ENCODE results near the gene RAD51B. TPM values are rescaled to one million over a fixed set of nuclear protein-coding genes. Genes with fewer than 3 reads are reported as not detected.

Gene RAD51B
- polyA plus RNA-seq, 1 donor: 7.3 TPM

DNA sequence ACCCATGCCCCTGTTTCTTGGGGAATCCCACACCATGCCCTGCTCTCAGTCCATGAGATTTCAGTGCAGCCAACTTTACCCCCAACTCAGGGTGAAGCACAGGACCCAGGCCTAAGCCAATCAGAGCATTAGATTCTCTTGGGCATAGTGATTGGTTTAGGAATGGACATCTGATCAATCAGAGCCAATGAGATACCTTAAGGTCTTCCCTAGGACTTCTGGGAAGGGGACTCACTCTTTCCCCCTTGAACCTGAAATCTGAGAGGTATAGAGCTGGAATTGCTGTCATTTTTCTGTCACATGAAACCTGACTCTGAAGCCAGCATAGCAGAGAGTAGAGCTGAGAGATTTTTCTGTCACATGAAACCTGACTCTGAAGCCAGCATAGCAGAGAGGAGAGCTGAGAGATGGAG, 846.2 kb downstream of the RAD51B start:
- DNase-seq (ENCODE audit: low read depth): no peak

- DNase-seq (ENCODE audit: low read depth): no peak
These were observed 846.7 kb downstream of the RAD51B start for GRCh38 chr14:68666236-68666635.

DNA sequence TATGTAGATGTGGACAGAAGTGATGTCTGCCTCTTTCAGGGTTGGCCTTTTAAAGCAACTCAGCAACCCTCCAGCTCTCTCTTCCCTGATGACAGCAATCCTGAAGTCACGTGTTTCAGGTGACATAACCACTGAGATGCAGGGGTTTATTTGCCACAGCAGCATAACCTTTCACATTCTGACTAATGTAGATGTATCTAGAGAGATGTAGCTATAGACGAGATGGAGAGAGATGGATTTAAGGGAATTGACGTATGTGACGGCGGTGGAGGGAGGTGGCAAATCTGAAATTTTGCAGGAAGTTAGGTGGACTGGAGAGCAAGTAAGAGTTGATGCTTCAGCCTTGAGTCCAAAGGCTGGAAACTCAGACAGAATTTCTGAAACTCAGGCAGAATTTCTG, 847.3 kb downstream of the RAD51B start:
- no peak for DNase-seq (ENCODE audit: low read depth)

DNA sequence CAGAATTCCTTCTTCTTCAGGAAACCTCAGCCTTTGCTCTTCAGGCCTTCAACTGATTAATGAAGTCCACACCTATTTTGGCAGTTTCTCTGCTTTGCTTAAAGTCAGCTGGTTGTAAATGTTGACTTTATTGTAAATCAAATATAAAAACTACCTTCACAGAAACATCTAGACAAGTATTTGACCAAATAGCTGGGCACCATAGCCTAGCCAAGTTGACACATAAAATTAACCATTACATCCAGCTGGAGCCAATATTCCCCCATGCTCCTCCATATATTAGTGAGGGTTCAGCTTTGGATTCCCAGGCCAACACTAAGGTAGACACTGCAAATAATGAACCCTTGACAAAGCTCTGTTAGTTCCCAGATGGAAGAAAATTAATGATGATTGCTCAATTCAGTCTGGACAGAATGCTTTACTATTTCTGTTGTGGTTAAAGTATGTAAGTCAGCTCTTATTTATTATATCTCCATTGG, 847.8 kb downstream of the RAD51B start:
- DNase-seq (ENCODE audit: low read depth): no peak

DNA sequence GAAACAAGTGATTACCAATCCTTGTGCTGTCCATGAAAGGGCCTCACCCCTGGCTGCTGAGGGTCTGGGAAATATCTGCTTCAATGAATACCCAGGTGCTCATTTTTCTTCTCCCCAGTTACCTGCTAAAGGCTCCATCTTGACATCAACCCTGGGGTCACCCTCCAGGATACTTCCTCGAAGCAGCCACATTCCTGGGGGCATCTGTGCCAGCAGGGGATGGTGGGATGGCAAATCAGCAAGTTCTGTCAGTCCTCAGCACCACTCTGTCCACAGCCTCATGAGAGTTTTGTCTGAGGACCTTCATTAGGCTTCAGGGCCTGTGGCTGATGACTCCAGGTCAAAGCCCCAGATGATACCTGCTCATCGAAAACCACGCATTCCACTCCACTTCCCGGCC, 848.4 kb downstream of the RAD51B start:
- DNase-seq (ENCODE audit: low read depth): no peak

DNA sequence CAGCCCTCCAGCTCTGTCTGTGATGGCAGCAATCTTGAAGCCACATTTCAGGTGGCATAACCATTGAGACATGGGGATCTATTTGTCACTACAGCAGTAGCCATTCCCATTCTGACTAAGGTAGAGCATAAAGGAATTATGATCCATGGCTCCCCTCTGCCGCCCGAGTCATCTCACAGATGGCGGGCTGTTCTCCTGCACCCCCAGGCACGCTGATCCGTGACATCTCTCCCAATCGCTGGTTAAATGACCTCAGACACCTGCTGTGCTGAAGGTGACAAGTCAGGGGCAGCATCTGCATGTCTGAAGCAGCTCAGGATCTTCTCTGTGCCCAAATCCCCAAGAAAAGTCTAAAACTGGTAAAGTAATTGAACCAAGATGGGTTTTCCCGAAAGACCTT, 849.0 kb downstream of the RAD51B start:
- no peak for DNase-seq (ENCODE audit: low read depth)

DNA sequence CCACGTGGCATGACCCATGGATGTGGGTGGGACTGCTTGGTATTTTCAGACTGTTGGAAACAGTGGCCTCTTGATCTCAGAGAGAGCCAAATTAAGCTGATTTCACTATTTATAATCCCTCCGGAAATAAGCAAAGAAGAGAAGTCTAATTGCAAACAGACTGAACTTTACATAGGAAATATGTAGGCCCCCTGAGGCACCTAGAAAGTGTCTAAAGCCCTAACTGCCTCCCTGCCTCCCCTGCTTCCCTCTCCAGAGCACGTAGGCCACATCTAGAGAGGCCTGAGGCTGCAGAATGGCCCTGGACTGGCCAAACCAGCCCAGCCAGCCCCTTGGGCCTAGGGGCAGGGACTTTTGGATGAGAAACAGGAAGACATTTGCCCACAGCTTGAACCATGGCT, 849.5 kb downstream of the RAD51B start:
- no peak for DNase-seq (ENCODE audit: low read depth)

DNA sequence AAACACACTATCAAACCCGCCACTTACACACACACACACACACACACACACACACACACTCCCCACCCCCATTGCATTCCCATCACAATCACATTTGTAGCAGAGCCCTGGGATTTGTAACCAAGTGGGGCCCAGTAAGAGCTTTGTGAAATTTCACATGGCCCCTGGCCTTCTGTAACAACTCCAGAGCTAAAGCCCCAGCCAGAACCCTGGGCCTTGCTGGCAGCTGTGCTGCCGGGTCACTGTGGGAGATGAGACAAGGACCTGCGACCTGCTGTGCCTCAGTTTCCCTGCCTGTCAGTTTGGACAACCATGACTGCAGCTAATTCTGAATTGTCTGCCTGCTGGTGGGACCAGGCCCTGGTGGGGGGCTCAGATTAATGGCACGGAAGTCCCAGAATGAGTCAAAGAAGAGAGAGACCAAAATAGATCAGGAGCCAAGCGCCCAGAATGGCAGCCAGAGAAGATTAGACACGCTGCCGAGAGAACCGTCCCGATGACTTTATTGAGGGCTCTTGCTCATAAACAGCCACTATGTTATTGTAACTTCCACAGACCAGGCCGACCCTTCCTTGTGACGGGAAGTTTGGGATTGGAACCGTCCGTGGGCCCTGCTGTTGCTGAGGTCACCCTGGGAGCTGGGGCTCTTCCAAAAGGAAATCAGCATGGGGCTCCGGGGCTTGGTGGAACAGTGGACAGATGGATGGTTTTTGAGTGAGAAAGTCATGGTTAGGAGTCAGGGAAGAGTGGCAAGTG, 850.2 kb downstream of the RAD51B start:
- no peak for DNase-seq (ENCODE audit: low read depth)

GRCh38 chr14:68670359-68670715, 850.8 kb downstream of the RAD51B start:
- DNase-seq (ENCODE audit: low read depth): no peak

GRCh38 chr14:68671909-68672308, 852.3 kb downstream of the RAD51B start:
- DNase-seq (ENCODE audit: low read depth): no peak

DNA sequence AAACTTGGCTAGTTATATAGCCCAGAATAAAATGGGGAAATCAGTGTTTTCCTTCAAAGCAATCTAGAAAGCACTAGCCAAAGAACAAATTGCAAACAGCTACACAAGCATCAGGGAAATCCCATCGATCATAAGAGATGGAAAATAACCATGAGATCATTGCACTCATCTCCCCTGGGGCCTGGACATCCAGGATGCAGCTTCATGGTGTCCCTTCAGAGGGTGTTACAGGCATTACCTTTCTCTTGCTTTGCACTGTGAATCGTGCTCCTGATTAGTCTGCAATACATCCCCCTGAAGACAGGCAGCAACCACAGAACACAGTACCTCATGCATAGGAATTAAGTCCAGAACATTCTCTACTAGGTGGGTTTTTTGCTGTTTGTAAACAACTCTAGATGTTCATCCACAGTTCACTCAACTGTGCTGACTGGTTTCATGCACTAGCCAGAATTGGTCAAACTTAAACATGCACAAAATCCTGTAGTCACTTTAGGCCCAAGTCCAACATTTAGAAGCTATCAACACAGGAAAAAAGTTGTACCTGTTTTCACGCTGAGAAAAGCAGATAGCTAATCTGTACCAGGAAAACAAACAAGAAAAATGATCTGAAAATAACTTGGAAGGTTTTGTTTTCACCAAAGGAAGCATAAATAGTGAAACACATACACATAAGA, 853.2 kb downstream of the RAD51B start:
- DNase-seq (ENCODE audit: low read depth): no peak

GRCh38 chr14:68673464-68673863, 853.9 kb downstream of the RAD51B start:
- DNase-seq (ENCODE audit: low read depth): no peak

DNA sequence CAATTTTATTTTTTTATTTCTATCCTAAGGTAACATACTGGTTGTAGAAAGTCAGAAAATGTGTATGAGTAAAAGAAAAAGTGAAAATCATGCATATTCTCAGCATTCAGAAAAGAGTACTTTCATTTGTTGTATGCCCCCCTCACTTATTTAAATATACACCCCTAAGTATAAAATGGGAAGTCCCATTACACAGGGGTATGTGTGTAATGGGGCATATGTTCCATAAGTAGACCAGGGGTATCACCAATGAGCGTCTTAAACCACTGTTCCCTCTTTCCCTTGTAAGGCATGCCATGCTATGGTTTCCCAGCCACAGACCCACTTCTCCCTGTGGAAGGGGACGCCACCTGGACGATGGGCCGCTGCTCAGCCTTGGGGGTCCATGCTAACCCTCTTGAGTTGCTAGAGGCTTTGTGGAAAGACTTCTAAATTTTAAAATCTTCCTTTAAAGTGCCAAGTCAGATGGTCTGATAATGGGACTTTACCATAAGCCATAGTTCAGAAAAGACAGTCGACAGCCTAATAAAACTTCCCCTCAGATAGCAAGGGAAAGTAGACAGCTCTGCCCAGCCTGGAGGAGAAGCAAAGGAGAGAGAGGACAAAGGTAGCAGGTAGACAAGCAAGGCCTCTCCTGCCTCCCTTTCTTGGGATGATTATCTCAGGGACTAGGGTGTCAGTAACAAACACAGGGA, 855.1 kb downstream of the RAD51B start:
- DNase-seq (ENCODE audit: low read depth): no peak

DNA sequence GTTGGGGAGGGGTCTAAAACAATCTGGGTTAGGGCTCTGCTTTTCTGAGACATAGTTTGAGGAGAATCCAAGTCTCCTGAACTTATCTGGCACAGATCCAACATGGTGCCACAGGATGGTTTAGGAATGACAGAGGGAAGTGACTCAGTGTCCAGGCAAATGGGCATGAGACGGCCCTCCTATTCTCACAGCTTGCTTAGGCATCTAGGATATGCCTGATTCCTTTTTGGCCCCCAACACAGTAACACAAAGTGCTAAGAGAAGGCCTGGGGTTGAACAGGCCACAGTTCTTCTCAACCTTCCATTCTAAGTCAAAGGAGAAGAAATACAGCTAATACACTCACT, 855.6 kb downstream of the RAD51B start:
- DNase-seq (ENCODE audit: low read depth): no peak

DNA sequence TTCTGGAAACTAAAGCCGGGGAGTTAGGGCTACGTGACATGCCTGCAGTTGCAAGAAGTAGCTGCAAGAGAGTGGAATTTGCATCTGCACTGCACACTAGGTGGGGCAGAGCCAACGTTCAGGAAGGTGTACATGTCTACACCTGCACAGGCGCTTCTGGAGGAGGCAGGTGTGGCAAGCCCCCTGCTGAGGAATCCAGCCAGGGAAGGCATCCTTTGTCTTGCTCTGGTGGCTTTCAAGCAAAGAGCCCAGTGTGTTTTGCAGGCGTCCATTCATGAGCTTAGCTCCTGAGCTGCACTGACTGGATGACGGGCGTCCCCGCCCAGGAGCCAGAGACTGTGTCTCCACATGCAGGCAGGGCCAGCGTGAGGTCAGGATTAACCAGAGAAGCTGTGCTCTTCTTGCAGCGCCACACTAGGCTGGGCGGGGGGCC, 856.9 kb downstream of the RAD51B start:
- DNase-seq (ENCODE audit: low read depth): no peak

DNA sequence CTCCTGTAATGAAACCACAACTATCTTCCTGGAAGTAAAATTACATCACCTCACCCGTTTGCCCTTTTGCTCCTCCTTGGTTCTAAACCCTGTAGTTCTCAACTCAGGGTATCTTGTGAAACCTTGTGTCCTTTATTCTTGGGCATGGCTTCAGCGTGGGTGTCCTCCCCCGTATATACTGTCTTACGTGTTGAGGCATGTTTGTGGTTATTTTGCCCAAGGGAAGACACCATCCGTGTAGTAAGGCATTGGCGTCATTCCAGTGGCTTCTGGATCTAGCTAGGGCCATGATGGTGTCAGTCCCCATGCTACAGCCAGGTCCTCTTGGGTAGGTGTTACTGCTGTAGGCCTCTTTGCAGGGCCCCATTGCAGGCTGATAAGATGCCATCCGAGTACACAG, 857.9 kb downstream of the RAD51B start:
- DNase-seq (ENCODE audit: low read depth): no peak

- no peak for DNase-seq (ENCODE audit: low read depth)
These were observed 858.3 kb downstream of the RAD51B start for GRCh38 chr14:68677901-68678300.

GRCh38 chr14:68678471-68678870, 858.9 kb downstream of the RAD51B start:
- no peak for DNase-seq (ENCODE audit: low read depth)

DNA sequence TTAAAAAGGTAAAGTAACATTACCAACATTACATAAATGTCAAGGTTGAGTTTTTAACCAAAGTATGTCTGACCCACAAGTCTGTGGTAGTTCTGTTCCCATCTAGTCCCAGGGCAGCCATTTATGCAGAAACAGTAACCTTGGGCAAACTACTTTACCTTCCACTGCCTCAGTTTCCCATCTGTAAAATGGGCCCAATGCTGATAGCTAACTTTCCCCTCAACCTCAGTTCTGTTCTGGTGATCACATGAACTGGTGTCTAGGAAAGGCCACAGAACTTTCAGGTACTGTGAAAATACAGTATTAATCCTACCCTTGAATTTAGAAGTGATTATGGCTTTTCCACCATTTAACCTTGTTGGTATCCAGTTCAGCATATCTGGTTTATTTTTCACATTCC, 859.7 kb downstream of the RAD51B start:
- no peak for DNase-seq (ENCODE audit: low read depth)

DNA sequence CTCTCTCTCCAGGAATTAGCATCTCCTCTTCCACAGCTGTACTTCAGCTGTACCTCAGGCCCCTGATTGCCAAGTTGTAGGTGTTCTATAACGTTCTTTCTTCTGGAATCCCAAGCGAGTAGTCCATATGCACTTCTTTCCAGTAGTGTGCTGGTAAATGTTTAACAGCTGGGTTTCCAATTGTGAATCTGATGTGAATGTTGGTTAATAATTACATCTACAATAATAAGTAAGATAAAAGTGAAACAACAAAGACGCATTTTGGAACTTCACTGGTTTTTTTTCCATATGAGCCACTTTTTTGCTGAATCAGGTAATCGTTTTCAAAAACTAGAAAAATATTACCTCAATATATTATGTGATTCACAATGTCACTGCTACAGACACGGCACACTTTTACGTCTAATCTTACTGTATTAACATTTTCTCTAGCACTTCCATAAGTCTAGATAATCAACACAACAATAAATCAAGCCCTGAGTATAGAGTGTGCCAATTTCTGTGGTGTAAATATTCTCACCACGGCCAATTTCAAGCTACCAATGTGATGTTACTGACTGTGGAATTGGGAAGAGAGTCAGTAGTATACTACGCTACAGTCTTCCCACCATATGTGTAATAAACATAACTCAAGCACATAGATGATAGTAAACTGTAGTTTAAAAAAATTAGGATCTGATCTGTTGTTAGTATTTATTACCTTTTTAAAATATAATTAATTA, 860.3 kb downstream of the RAD51B start:
- DNase-seq (ENCODE audit: low read depth): no peak

- no peak for DNase-seq (ENCODE audit: low read depth)
These were observed 861.0 kb downstream of the RAD51B start for GRCh38 chr14:68680541-68681051.
